ENCODE measurements around the gene KRT14. TPM values are rescaled to one million over a fixed set of nuclear protein-coding genes. Genes with fewer than 3 reads are reported as not detected.

The KRT14 gene
- total RNA-seq, 1 donor from 2014 or later = not detected

GRCh38 chr17:41567317-41567716 is 19.4 kb downstream of the KRT14 start:
- no peak for TF ChIP-seq CTCF (IDR thresholded peaks at IDR 0.05; ENCODE audit: partially characterized antibody, unreplicated experiment)
- H3K27me3 Mint-ChIP-seq (ENCODE audit: unreplicated experiment) = peaks cover 2% of the 10 kb centered on the region
- no peaks in the 10 kb centered on the region for H3K36me3 Mint-ChIP-seq (ENCODE audit: unreplicated experiment)
- H3K4me3 Mint-ChIP-seq (ENCODE audit: unreplicated experiment) = no peak overlapping the region
- no peak for DNase-seq
- H3K27ac Mint-ChIP-seq (ENCODE audit: unreplicated experiment) = no peak overlapping the region
- H3K4me1 Mint-ChIP-seq (ENCODE audit: low read depth, unreplicated experiment) = no peaks in the 10 kb centered on the region
- peaks cover 1% of the 10 kb centered on the region for H3K9me3 Mint-ChIP-seq (ENCODE audit: unreplicated experiment)

GRCh38 chr17:41565338-41565737 is 21.4 kb downstream of the KRT14 start:
- no peak overlapping the region for H3K27ac Mint-ChIP-seq (ENCODE audit: unreplicated experiment)
- DNase-seq = no peak
- H3K4me1 Mint-ChIP-seq (ENCODE audit: low read depth, unreplicated experiment) = no peaks in the 10 kb centered on the region
- peaks cover 1% of the 10 kb centered on the region for H3K9me3 Mint-ChIP-seq (ENCODE audit: unreplicated experiment)
- no peaks in the 10 kb centered on the region for H3K36me3 Mint-ChIP-seq (ENCODE audit: unreplicated experiment)
- no peak for TF ChIP-seq CTCF (IDR thresholded peaks at IDR 0.05; ENCODE audit: partially characterized antibody, unreplicated experiment)
- no peak overlapping the region for H3K4me3 Mint-ChIP-seq (ENCODE audit: unreplicated experiment)
- peaks cover 2% of the 10 kb centered on the region for H3K27me3 Mint-ChIP-seq (ENCODE audit: unreplicated experiment)

GRCh38 chr17:41563607-41564170 is 23.0 kb downstream of the KRT14 start:
- no peak for TF ChIP-seq CTCF (IDR thresholded peaks at IDR 0.05; ENCODE audit: partially characterized antibody, unreplicated experiment)

GRCh38 chr17:41561554-41561953 is 25.1 kb downstream of the KRT14 start:
- no peaks in the 10 kb centered on the region for H3K27me3 Mint-ChIP-seq (ENCODE audit: unreplicated experiment)
- no peak for TF ChIP-seq CTCF (IDR thresholded peaks at IDR 0.05; ENCODE audit: partially characterized antibody, unreplicated experiment)
- no peaks in the 10 kb centered on the region for H3K4me1 Mint-ChIP-seq (ENCODE audit: low read depth, unreplicated experiment)
- no peaks in the 10 kb centered on the region for H3K36me3 Mint-ChIP-seq (ENCODE audit: unreplicated experiment)
- peaks cover 1% of the 10 kb centered on the region for H3K9me3 Mint-ChIP-seq (ENCODE audit: unreplicated experiment)
- H3K4me3 Mint-ChIP-seq (ENCODE audit: unreplicated experiment) = no peak overlapping the region
- H3K27ac Mint-ChIP-seq (ENCODE audit: unreplicated experiment) = no peak overlapping the region
- DNase-seq = no peak

More at GRCh38 chr17:41563607-41564170, 23.0 kb downstream of the KRT14 start:
- DNase-seq = no peak
- Mint-ChIP-seq H3K27me3 (ENCODE audit: unreplicated experiment) (no peaks in the 10 kb centered on the region), H3K9me3 (ENCODE audit: unreplicated experiment) (peaks cover 1% of the 10 kb centered on the region), H3K36me3 (ENCODE audit: unreplicated experiment) (no peaks in the 10 kb centered on the region), H3K4me3 (ENCODE audit: unreplicated experiment) (no peak overlapping the region), H3K4me1 (ENCODE audit: low read depth, unreplicated experiment) (no peaks in the 10 kb centered on the region), H3K27ac (ENCODE audit: unreplicated experiment) (no peak overlapping the region)

- Mint-ChIP-seq H3K4me1 (ENCODE audit: low read depth, unreplicated experiment) (no peaks in the 10 kb centered on the region), H3K36me3 (ENCODE audit: unreplicated experiment) (no peaks in the 10 kb centered on the region), H3K9me3 (ENCODE audit: unreplicated experiment) (peaks cover 1% of the 10 kb centered on the region), H3K27me3 (ENCODE audit: unreplicated experiment) (no peaks in the 10 kb centered on the region), H3K27ac (ENCODE audit: unreplicated experiment) (no peak overlapping the region), H3K4me3 (ENCODE audit: unreplicated experiment) (no peak overlapping the region)
- no peak for TF ChIP-seq CTCF (IDR thresholded peaks at IDR 0.05; ENCODE audit: partially characterized antibody, unreplicated experiment)
- DNase-seq = no peak
Measured at GRCh38 chr17:41559548-41559947, 27.1 kb downstream of the KRT14 start.

Measured in glutamatergic neuron (in vitro differentiated cells).